GM18909 (cell line): Measurements from ENCODE around the gene CNN3.

Experiments used
- ATAC-seq: cut with Tn5 transposase; IDR thresholded peaks from one replicate; pipeline ENCODE4 v1.9.1; 2021; ENCODE audit warnings: mild to moderate bottlenecking; ENCODE audit not compliant: unreplicated experiment, poor library complexity

CNN3 gene

GRCh38 chr1:94863297-94863911 lies 63.5 kb downstream of the CNN3 start:
- ATAC-seq: no peak

GRCh38 chr1:94862718-94863117 lies 64.2 kb downstream of the CNN3 start:
- no peak for ATAC-seq

GRCh38 chr1:94859174-94859573 lies 67.7 kb downstream of the CNN3 start:
- ATAC-seq: no peak

GRCh38 chr1:94858276-94858675 lies 68.6 kb downstream of the CNN3 start:
- ATAC-seq: no peak

GRCh38 chr1:94856868-94857267 lies 70.0 kb downstream of the CNN3 start:
- ATAC-seq: no peak

GRCh38 chr1:94856004-94856403 lies 70.9 kb downstream of the CNN3 start:
- ATAC-seq: no peak

GRCh38 chr1:94855307-94855700 lies 71.6 kb downstream of the CNN3 start:
- no peak for ATAC-seq

GRCh38 chr1:94854458-94855306 lies 72.2 kb downstream of the CNN3 start:
- ATAC-seq: peak; percentile 99

GRCh38 chr1:94852788-94853187 lies 74.1 kb downstream of the CNN3 start:
- no peak for ATAC-seq

- no peak for ATAC-seq
Observed at GRCh38 chr1:94851571-94851970, 75.3 kb downstream of the CNN3 start.
